HG02970 (cell line): ENCODE measurements around the gene IL9R.
"Not testable (repeated sequence)": the region's sequence is repeated elsewhere in the genome, so short reads cannot be mapped to it uniquely, and the experiment has no call there.

Experiments used
- ATAC-seq: cut with Tn5 transposase; IDR thresholded peaks from one replicate; pipeline ENCODE4 v1.9.1; 2021; ENCODE audit warnings: mild to moderate bottlenecking, moderate library complexity, moderate number of reproducible peaks; ENCODE audit not compliant: unreplicated experiment, low FRiP score

IL9R gene

DNA sequence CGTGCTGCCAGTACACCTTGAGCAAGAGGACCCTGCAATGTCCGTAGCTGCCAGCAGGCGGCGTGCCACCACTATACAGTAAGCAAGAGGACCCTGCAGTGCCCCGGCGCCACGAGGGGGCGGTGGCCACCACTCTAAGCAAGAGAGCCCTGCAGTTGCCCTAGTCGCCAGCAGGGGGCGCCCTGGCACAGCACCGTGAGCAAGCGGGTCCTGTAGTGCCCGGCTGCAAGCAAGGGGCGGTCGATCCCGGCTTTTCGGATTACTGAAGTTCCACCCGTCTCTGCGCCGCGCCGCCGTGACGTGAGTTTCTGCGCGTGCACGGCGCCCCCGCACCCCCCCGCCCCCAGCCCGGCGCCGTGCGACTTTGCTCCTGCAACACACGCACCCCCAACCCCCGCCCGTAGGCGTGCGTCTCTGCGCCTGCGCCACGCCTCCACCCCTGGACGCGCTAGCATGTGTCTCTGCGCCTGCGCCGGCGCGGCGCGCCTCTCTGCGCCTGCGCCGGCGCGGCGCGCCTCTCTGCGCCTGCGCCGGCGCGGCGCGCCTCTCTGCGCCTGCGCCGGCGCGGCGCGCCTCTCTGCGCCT lies 31.2 kb downstream of the IL9R start:
- not testable (repeated sequence) for ATAC-seq

DNA sequence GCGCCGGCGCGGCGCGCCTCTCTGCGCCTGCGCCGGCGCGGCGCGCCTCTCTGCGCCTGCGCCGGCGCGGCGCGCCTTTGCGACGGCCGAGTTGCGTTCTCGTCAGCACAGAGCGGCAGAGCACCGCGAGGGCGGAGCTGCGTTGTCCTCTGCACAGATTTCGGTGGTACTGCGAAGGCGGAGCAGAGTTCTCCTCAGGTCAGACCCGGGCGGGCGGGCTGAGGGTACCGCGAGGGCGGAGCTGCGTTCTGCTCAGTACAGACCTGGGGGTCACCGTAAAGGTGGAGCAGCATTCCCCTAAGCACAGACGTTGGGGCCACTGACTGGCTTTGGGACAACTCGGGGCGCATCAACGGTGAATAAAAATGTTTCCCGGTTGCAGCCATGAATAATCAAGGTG lies 31.8 kb downstream of the IL9R start:
- not testable (repeated sequence) for ATAC-seq

DNA sequence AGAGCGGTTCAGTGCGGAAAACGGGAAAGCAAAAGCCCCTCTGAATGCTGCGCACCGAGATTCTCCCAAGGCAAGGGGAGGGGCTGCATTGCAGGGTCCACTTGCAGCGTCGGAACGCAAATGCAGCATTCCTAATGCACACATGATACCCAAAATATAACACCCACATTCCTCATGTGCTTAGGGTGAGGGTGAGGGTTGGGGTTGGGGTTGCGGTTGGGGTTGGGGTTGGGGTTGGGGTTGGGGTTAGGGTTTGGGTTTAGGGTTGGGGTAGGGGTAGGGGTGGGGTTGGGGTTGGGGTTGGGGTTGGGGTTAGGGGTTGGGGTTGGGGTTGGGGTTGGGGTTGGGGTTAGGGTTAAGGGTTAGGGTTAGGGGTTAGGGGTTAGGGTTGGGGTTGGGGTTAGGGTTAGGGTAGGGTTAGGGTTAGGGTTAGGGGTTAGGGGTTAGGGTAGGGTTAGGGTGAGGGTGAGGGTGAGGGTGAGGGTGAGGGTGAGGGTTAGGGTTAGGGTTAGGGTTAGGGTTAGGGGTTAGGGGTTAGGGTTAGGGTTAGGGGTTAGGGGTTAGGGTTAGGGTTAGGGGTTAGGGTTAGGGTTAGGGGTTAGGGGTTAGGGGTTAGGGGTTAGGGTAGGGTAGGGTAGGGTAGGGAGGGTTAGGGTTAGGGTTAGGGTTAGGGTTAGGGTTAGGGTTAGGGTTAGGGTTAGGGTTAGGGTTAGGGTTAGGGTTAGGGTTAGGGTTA lies 32.4 kb downstream of the IL9R start:
- not testable (repeated sequence) for ATAC-seq

DNA sequence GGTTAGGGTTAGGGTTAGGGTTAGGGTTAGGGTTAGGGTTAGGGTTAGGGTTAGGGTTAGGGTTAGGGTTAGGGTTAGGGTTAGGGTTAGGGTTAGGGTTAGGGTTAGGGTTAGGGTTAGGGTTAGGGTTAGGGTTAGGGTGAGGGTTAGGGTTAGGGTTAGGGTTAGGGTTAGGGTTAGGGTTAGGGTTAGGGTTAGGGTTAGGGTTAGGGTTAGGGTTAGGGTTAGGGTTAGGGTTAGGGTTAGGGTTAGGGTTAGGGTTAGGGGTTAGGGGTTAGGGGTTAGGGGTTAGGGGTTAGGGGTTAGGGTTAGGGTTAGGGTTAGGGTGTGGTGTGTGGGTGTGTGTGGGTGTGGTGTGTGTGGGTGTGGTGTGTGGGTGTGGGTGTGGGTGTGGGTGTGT lies 33.0 kb downstream of the IL9R start:
- not testable (repeated sequence) for ATAC-seq
